HG03025 (cell line): ENCODE results near the gene P4HB.

ENCODE experiments used
- ATAC-seq: cut with Tn5 transposase; IDR thresholded peaks from one replicate; pipeline ENCODE4 v1.9.1; 2021; ENCODE audit warnings: mild to moderate bottlenecking, moderate library complexity; ENCODE audit not compliant: unreplicated experiment, low FRiP score

The P4HB gene

DNA sequence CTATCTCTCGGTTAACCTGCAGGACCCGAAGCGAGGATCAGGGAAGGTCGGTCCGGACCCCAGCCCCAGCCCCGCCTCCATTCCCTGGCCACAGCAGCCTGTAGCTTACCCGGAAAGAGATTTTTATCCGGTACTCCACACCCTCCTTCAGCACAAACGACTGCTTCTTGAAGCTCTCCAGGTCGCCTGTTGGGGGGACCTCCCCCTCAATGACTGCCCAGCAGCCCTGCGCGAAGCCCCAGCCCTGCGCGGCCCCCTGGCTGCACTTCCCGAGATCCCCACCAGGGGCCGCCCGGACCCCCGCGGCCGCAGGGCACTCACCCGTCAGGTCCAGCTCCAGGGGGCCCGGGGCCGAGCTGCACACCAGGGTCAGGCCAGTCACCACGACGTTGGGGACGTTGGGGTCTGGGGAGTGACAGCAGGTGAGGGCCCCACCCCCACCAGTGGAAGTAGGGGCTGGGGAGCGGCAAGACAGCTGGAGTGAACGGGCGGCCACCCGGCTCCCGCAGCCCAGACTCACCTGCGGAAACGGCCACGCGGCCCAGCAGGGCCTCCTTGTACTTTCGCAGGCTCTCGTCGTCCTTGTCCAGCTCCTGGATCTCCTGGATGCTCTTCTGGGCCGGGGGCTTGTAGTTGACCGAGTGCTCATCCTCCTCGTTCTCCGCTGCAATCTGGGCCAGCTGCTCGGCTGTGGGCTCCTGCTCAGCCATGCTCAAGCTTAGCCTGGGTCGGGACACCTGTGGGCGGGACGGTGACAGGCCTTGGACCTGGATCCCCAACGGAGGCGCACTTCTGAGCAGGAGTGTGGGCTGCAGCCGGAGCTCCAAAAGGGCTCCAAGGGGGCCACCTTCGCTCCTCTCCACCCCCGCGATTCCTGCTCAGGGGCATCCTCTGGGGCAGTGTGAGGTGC, 9.1 kb upstream of the P4HB start:
- ATAC-seq, result no peak

DNA sequence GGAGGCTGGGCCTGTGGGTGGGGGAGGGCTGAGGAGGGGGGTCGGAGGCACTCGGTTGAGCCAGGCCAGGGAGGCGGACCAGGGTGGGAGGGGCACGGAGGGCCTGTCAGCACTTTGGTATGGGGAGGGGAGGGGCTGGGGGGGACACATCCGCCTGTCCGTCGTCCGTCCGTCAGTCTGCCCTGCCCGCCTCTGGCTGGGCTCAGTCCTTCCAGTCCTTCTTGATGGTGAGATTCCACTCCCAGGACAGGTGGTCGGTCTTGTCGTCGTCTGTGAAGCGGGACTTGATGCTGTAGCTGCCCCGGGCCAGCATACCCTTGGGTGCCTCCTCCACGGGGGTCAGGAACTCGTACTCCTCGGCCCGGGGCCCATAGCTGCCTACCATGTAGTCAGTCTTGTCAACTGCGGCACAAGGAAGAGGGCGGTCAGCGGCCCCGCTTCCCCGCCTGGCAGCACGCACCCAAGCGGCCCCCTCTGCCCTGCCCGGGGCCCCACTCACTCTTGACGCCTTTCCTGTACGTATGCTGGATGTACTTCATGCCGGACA, 8.4 kb upstream of the P4HB start:
- ATAC-seq, result no peak

DNA sequence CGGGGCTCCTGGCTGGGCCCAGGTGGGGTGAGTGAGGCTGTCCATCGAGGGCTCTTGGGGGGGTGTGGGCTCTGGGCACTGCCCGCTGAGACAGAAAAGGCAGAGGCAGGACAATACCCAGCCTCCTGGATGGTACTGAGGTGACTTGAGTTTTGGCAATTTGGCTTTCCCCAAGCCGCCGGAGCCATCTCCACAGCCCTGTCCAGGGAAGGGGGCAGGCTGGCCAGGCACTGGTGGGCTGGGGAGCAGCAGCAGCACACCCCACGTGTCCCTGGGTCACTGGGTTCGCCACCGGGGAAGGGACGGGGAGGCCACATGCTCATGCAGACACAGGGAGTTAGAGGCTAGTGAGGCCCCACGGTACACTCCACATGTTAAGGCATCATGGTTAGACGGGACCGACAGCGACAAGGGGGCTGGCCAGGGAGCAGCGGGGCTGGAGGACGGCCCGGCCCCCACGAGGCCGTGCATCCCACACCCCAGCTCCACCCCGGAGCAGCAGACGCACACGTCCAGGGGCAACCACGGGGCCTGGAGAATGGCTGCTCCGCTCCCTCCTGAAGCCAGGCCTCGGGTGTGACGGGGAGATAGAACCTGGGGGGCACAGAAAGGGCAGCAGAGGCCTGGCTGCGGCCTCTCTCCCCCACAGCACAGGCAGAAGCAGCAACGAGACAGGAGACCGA, 7.8 kb upstream of the P4HB start:
- no peak for ATAC-seq

DNA sequence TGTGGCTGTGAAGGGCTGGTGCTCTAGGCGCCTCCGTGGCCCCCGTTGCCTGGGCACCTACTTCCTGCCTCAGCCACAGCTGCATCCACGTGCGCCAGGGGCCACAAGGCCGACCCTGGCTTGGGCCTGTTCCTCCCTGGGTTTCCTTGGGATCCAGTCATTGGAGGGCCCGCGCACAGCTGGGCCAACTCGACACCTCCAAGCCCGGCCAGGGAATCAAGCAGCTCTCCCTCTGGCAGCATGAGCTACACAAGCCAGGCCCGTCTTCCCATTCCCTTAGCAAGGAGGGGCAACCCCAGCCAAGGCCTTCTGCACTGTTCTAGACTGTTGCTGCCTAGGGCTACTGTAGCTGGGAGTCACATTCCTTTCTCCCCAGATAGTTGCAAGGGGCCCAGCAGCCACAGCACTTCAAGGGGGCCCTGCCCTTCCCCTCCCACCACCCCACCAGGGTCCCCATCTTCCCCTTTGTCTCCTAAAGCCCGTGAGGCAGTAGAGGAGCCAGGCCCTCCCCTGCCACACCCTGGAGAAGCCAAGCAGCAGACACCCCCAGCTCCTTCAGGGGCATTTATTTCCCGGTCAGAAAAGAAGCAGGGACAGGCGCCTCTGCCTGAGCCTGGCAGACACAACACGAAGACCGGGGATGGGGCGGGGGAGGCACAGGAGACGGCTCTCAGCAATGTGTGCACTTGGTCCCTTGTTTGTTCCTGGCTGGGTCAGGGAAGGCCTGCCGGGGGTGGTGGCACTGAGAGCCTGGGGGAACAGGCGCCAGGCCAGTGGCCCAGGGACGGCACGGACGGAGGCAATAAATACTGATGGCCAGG, 7.0 kb upstream of the P4HB start:
- ATAC-seq, result no peak

DNA sequence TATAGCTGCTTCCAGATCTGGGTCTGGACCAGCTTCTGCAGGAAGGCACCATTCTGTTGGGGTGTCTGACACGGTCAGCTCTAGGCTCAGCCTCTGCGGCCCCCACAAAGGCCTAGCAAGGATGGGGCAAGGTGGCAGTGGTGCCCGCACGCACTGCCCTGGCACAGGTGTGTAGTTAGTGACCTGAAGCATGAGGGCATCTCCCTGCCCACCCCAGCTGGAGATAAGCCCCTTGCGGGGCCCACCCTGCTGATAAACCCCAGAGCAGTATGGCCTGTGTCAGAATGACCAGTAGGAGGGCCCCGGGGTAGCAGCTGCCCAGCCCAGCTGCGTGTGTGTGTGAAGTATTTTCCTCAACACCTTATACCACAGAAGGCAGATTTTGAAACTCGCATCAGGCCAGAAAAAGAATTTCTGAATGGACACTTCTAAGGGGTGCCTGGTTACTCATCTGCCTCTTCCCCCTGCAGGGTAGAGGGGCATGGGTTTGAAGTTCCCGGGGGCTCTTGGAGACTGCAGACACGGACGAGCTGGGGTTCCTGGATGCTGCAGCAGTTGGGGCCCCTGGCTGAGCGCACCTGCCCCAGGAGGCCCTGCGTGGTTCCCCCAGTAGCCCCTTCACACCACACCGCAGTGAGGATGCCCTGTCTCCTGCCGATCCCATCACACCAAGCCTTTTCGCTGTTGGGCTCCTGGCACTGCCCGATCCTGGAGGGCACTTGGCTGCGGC, 6.3 kb upstream of the P4HB start:
- ATAC-seq, result no peak

DNA sequence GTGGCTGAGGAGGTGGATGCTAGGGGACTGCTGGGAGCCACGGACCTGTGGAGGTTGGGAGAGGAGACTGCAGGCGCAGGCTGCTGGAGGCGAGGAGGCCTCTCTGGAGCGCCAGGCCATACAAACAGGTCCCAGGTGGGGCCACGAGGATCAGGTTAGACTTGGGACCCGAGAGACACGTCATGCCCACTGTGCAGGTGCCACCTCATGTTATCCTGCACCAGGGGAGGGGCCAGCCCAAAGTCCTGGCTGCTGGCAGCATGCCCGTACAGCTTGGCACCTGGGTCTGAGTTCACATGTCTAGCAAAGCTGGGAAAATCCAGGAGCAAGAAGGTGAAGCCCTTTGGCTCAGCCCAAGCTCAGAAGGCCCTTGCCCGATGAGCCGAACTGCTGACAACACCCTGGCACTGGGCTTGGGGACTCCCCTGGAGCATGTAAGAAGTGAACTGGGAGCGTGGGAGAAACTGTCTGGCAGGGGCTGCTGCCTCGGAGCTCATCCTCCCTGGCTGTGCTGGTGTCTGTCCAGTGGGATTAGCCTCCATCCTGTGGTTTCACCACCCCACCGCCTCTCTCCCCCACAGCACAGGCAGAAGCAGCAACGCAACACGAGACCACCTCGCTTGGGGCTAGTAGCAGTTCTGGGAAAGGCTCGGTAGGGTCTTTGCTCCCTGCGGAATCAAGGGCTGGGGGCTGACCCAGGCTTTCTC, 5.6 kb upstream of the P4HB start:
- ATAC-seq, result no peak

DNA sequence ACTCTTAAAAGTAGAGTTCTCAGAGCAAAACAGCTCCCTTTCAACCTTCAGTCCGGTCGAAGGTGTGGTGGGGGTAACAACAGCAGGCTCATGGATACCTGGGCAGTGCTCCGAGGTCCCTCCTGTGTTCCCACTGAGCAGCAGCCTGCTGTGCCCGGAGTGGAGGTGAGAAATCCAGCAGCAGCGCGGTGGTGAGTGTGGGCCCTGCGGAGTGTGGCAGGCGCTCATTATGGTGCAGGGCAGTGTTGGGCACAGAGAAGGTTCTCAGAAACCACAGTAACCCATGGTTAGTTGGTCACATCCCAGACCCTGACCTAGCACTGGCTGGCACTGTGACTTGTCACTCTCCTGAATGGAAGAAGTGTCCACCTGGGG, 5.0 kb upstream of the P4HB start:
- ATAC-seq, result no peak

DNA sequence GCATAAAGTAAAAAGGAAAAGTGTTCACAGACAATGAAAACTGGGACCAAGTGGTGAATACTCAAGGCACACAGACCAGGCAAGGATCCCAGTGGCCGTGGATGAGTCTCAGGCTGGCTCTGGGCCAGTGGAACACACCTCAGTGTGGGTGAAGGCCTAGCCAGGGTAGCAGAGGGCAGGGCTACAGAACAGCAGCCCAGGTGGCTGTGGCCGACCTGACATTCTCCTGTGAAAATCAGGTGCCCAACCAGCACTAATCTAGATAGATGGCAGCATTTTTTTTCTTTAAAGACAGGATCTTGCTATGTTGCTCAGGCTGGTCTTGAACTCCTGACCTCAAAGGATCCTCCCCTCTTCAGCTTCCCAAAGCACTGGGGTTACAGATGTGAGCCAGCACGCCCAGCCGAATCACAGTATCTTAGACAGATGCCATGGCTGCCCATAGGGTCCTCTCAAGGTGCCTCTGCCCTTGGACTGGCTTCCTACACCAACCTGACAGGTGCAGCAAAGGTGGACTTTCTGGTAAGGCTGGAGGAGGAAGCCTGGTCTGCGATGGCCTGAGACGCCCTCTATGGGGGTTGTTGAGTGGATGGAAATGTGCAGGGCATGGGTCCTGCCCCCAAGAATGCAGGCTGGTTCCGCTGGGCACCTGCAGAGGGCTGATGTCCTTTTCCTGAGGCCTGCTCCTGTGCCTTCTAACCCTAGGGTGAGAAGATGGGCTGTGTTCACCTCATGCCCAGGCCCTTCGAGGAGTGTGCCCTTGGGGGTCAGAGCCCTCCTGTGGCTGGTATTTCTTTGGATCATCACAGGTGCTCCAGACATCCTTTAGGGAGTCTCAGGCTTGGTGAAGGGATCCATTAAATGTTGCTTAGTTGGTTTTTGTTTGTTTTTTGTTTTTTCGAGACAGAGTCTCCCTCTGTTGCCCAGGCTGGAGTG, 3.8 kb upstream of the P4HB start:
- no peak for ATAC-seq

DNA sequence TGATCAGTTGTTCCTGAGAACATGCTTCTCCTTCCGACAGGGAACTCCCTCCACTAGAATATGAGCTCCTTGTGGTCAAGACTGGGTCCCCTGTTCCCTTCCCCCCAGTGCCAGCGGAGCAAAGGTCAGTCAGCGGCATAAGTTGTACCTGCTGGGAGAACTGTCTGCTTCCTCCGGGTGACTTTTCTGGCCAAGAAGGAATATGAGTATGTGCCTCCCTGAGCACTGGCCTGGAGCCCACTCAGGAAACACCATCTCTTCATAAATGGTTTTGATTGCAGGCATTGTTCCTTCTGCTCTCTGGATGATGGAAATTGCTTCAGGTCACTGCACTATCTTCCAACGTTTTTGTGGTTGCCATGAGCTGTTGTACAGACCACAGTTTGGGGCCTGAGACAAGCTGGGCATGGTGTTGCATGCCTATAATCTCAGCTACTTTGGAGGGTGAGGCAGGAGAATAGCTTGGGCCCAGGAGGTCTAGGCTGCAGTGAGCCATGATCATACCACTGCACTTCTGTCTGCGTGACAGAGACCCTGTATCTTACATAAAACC, 2.9 kb upstream of the P4HB start:
- ATAC-seq, result no peak

DNA sequence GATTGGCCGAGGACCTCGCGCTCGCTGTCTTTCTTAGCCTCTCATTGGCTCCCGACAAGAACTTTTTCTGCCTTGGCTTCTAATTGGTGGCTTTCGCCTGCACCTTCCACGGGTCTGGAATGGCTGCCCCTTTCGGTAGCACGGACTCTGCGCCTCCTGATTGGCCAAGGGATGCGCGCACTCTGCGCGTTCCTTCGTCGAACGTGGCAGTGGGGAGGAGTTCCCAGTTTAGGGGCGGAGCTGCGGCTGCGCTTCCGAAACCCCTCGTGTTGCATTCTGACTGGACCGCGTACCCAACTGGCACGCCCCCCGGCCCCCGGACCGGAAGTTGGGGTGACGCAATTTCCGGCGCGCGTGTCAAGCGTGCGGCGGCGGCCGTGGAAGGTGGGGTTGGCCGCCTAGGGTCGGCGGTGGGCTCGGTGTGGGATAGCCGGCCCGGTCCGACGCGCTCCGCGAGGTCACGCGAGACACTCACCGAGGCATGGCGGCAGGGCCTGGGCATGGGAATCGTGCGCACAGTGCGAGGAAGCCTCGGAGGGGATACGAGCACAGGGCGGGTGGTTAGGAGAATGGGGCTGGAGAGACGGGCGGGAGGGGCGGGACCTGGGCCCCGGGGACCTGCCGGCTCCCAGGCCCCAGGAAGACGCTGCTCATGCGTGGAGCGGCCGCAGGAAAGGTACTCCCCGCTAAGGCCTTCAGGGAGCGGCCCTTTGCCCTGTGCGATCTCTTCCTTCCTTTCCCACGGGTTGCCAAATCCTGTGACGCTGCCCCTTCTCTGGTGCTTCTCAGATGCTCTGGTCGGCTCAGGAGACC, 627 bp upstream of the P4HB start:
- peak; percentile 80 for ATAC-seq

DNA sequence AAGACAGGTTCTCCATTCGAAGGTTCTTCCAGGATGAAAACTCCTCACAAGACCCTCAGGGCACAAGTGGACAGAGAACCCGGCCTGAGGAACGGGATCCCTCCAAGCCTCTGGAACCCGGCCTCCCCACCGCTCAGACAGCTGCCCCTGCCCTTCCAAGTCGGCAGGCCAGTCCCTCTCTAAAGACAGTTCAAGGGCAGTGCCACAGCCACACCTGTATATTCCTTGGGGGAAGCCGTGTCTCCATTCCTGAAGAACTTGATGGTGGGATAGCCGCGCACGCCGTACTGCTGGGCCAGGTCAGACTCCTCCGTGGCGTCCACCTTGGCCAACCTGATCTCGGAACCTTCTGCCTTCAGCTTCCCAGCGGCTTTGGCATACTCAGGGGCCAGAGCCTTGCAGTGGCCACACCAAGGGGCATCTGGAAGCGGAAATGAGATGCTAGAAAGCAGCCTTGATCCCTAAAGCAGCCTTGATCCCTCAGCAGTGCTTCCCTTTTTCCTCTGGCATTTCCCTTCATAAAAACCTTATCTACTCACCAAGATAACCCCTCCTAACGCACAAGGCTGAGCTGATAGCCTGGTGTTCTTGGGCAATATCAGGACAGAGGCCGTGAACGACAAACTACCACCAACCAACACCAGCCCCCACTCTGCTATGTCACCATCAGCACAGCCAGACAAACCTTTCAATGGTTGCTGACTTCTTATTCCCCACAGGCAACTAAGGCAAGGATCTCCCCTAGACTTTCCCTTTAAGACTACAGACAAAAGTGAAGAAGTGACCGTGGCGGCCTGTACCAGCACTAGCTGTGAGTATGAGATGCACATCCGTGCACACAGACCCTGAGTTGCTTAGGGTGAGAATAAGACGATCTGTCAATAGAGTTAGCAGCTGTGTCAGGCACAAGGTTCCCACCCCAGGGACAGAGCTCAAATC, 1.1 kb downstream of the P4HB start:
- no peak for ATAC-seq

DNA sequence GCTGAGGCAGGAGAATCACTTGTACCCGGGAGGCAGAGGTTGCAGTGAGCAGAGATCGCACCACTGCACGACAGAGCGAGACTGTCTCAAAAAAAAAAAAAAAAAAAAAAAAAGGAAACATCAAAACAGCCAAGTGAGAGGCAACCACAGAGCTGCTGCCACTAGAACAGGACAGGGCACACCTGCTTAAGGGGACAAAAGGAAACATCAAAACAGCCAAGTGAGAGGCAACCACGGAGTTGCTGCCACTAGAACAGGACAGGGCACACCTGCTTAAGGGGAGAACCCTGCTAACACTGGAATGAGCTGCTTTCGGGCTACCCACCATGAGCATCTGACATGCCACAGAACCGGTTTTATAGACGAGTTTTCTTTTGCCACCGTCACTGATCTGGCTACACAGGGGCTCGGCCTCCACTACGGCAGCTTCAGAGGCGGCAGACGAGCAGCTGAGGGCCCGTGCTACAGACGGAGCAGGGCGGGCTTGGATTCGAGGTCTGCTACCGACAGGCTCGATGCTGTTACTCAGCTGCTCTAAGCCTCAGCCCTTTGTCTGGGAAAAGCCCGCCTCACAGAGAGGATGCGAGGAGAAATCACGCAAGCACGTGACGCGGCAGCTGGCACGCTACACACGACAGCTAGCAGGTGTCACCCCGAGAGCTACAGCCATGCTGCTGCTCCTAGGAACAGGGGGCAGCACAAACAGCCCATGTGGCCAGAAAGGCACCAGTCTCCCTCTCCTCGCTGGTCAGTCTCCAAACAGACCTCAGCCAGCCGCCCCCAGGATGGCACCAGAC, 2.0 kb downstream of the P4HB start:
- no peak for ATAC-seq

DNA sequence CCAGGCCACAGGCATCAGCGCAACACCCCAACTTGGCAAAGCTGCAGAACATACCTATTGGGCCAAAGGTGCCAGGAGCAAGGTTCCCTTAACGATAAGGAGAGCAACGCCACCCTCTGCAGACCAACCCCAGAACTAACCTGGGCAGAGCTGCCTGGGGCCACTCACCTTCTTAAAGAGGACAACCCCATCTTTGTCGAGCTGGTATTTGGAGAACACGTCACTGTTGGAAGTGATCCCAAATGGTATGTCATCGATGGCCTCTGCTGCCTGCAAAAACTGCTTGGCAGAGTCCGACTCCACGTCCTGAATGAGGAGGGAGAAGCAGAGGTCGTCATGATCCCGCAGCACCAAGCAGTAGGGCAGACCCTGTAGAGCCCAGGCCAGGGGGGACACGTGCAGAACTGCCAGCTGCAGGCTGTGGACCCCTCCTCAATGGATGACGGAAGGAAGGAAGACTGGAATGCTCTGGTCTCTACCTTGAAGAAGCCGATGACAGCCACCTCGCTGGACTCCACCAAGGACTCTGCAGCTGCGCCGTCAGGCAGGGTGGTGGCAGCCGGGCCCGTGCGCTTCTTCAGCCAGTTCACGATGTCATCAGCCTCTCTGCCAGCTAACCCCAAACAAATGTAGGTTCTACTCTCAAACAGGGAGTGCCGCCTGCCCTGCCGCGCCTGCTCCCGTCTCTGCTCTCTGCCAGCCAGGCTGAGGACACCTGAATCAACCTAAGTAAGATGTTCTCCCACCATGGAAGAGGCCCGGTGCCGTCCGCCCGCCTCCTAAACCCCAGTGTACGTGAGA, 5.2 kb downstream of the P4HB start:
- ATAC-seq, result no peak

DNA sequence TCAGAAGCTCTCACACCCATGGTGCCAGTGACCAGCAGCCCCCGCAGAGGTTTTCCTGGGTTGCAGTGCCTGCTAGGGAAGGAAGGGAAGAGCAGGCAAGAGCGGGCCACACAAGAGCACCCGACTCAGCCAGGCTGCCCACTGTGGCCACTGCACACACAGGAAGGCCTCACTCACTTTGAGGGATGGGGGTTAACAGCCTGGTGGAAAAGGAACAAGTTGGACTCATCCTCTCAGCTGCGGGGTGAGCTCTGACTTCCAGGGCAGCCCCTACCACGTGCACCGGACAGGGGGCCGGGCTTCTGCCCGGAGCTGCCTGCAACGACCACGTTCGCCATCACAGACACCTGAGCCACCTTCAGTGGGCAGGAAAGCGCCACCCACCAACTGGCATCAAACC, 8.1 kb downstream of the P4HB start:
- no peak for ATAC-seq

DNA sequence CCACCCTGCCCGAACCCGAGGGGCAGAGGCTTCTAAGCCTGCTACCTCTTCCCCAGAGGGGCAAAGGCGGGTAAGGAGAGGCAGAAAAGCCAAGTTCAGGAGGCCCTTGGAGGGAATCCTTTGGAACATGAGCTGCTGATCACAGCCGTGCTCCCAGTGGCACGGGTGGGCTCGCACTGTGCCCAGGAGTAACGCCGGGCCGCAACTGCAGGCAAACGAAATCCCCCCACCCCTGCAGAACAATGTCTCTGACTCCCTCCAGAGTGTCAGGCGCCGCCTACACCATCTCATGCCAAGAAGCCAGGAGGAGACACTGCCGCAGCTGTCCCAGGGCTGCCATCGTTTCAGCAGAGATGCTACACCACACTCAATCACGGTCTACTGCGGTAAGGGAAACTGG, 8.9 kb downstream of the P4HB start:
- no peak for ATAC-seq
